CD4-positive, alpha-beta T cell treated with Interleukin-6 at 100 ng/mL for 8 hours (primary cell): ENCODE data around the gene NHS.
"Not testable (repeated sequence)": the region's sequence is repeated elsewhere in the genome, so short reads cannot be mapped to it uniquely, and the experiment has no call there.

ENCODE experiments used
- DNase-seq: peaks from one replicate; pipeline ENCODE4 v3.0.0-alpha.2; 2020; ENCODE audit warnings: mixed read lengths, low spot score

The NHS gene

DNA sequence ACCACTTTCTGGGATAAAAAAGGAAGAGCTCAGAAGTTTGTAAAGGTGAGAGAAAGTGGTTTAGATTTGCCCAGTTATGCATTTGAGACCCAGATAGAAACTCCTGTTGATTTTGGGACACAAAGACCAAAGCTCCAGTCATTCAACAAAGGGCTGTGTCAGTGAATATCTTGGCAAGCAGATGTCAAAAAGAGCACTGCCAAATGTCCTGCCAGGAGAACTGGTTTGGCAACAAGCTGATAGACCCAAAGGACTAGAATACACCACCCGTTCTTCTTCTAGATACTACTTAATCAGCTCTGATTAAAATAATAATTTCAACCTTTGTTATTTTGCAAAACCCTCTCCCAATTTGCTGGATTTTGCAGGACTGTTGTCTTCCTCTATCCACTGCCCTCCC, 121.4 kb downstream of the NHS start:
- DNase-seq: no peak

DNA sequence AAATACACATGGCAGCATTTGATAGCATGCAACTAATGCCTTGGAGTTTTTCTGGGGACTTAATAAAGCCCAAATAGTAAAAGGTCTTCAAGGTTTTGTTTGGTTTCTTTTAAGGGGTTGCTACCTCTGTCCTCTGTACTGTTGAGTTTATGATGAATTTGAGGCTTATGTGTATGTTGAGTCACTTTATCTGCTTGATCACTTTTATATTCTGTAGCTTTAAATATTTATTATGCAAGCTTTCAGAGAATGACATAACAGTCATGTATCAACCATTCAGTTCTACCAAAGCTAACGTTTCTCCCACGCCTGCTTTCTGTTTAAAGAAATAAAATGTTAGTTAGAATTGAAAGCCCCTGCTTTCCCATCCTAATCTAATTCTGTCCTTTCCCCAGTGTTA, 122.2 kb downstream of the NHS start:
- DNase-seq: no peak

DNA sequence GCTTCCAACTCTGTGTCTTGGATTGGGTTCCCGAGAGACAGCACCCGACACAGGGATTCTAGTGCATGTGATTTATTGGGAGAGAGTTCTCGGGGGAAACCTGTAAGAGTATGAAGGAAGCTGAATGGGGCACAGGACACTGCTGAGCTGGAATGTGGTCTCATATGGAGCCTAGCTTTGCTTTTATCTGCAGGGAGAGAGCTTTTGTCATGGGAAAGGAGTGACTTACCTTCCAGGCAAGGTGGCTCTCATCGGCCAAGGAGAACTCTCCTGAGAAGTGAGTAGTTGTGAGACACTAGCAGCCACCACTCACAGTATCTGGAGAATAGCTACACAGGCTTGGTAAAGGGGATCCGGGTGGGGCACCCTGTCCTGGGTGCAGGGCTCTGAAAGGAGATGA, 124.5 kb downstream of the NHS start:
- no peak for DNase-seq

DNA sequence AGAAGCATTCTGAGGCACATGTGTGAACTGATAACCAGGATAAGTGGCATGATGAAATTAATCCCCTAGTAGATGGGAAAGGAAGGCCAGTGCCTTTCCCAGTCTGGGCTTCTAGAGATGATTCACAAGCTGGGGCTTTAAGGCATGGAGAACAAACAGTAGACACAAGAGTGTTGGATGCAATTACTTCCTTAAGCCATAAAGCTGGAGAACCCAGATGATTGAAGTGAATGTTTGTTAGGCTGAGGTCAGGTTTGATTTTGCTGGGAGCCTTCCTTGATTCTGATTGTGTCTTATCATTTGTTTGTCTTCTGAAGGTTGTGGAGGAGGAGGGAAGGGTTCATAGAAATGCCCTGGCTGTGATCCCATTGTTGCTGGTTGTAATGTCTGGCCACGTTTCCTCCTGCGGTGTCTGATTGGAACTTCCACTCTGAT, 125.2 kb downstream of the NHS start:
- DNase-seq: no peak

DNA sequence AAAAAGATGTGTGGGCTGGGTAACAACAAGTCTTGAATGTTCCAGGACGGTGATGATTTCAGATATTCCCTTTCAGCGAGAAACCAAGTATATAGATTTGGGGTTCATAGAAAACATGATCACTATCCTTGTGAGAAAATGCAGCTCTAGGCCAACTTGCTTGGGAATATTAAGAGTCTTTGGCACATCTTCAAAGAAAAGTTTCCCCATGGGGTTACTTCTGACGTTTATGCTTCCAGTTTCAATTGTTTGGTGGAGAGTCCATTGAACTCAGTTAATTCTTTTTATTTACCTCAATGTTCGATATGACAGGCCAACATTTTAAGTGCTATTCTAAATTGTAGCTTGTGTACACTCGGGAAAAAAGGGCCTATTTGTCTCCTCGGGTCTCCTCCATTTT, 126.7 kb downstream of the NHS start:
- DNase-seq: no peak

DNA sequence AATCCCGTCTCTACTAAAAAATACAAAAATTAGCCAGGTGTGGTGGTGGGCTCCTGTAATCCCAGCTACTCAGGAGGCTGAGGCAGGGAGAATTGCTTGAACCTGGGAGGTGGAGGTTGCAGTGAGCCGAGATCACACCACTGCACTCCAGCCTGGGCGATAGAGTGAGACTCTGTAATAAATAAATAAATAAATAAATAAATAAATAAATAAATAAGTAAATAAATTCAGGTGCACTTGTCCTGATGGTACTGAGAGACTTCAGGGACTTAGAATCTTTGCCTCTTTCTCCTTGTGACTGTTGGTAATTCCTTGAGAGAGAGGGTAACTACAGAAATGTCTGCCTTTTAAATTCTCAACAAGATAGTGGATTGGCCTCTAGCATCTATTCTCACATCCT, 131.4 kb downstream of the NHS start:
- not testable (repeated sequence) for DNase-seq

DNA sequence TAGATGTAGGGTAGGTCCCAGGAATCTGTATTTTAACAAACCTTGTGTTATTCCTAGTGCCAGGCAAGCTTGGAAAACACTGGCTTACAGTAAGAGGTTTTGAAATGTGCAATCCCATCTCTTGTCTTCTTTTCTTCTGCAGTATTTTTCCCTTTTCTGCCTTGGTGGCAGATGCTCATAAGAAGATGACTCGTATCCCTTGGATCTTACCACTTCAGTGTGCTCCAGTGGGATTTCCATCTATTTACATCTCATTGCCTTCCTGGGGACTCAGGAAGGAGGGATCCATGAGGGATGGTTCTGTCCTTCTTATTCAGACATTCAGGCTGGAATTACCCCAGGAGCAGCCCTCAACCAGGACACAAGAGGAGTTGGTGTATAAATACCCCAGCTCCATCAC, 136.6 kb downstream of the NHS start:
- DNase-seq: no peak

DNA sequence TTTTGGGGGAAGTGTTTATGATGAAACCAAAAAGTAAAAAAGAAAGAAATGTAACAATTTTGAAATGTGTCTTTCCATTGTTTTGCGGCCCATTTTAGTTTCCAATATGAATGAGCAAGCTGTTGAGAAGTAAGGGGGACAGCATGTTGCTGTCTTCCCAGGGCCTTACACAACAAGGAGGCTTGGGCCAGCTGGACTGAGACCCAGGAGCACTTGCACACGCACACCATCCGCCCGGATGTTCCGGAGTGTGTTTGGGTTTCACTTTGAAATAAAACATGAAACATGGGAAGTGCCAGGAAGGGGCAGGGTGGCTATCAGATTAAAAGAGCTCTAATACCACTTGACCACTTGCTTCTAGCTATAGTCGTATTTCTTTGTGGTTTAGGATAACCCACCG, 144.4 kb downstream of the NHS start:
- DNase-seq: no peak

DNA sequence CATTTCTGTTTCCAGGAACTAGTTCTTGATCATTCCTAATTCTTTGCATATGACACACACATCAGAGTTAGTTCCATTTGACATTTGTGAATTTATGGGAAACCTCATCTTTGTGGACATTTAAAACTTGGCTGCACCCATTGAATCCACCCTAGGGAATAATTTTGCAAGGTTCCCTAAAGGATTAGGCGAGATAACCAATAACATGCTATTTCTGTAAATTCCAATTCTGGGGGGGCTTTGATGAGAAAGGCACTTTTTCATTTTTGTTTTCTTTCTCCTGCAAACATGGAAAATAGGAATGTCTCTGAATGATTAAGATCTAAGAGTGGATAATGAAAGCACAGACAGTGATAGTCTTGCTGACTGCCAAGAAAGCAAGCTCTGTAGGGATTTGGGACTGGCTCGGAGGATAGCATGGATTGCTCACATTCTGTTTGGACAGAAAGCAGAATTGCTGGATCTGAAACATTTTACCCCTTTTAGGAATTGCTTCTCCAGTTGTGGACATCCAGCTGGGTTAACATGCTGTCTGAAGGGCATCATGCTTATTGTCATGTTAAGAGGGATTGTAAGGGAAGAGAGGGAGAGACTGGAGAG, 145.1 kb downstream of the NHS start:
- DNase-seq: no peak

DNA sequence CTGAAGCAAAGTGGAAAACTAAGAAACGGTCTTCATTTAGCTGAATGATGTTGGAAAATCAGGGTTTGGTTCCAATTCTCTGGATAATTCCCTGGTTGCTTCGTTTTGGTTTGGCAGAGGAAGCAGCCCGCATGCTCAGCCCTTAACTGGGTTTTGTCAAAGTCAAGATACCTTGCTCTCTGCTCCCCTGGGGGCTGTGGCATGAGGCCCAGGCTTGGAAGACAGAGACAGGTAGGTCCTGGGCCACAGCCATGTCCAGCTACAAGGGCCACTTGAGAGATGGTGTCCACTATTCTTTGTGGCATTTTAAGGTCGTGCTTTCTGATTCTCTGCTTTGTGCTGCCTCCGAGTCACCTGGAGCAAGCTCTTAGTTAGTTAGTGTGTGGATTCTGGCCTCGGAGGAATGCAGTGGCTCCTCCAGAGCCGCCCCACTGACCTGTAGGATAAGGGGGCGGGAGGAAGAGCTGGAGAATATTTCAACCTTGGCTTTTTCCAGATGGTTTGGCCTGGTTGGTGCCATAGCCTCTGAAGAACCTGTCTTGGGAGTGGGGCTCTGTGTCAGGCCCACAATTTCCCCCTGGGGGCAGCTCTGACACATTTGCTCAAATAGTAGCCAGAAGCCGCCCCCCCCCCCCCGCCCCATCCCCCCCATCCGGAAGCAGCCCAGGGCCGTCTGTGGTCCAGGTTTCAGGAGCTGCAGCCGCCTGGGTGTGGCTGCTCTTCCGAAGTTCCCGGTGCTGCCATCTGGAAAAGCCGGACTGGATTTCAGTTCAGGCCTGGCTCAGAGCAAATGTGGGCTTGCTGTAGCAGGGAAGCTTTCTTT, 147.1 kb downstream of the NHS start:
- no peak for DNase-seq

DNA sequence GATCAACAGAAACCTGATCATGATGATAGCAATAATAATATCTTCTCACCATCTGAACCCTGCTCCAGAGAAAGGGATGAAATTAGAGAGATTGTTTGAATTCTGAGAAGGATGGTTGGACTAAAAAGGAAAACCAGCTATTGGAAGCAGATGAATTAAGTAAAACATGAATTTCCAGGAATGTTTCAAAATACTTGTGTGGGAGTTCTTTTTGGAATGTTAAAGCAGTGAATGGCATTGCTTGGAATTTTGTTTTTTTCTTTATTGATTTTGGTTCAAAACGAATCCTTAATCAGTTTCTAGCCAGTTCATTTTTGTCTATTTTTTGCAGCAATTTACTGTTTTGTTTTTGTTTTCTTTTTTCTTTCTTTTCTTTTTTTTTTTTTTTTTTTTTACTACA, 150.3 kb downstream of the NHS start:
- DNase-seq: no peak

DNA sequence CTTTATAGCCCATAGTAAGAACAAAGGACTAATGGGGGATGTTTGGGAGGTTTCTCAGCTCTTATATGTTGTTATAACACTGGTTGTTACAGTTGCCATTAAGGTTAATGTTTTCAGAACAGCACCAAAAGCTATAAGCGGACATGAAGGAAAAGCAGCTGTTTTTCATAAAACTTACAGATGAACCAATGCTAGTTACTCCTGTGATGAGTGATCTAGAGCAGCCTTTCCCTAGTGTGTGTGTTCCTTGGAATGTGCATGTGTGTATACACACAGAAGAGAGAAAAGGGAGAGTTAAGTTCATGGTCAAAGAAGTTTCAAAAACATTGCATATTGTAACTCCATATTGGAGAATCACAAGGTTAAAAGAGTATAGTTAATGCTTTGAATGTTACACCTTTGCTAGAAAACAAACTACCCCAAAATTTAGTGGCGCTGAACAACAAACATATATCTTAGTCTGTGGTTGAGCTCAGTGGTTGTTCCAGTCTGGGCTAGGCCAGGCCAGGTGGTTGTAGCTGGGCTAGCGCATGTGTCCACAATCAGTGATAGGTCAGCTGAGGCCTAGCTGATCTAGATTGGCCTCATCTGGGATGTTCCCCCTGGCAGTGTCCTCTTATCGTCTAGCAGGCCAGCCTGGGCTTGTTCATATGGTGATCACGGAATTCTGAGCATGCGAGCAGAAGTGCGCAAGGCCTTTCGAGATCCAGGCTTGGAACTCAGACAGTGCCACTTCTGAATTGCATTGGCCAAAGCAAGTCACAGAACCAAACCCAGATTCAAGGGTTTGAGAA, 151.0 kb downstream of the NHS start:
- DNase-seq: no peak

DNA sequence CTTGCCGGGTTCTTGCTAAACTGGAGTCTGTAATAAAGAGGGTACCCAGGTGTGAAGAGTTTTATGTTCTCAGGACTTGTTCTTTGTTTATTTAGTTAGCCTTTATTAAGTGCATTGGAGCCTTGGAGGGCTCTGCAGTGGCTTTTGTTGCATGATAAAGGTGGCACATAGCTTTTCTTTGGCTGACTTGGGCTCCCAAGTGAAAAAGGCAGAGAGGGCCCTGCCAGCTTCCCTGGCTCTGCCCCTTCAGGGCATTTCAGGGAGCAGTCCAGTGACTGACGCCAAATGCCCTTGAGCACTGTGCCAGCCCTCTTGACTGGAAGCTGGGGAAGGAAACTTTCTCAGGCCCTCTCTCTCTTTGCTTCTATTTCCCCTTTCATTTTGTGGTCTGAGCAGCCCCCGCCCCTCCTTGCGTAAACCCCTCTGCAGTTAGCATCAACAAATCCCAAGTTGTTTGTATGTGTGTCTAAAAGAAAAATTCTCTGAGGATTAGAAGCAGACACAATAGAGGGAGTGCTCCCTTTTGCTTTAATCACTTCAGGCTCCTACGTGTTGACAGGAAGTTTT, 152.2 kb downstream of the NHS start:
- no peak for DNase-seq

DNA sequence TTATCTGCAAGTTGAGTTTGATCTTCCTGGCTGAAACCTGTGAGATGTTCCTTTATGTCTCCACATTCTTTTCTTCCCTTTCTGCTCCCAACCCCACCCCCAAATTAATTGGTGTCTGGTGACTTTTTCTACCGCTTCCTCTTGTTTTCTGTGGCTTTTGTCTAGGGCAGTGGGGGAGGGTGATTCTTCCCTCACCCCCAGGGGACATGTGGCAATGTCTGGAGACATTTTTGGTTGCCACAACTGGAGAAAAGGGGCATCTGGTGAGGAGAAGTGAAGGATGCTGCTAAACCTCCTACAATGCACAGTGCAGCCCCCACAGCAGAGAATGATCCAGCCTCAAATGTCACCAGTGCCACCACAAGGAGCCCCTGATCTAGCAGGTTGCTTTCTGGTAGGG, 152.9 kb downstream of the NHS start:
- DNase-seq: no peak

DNA sequence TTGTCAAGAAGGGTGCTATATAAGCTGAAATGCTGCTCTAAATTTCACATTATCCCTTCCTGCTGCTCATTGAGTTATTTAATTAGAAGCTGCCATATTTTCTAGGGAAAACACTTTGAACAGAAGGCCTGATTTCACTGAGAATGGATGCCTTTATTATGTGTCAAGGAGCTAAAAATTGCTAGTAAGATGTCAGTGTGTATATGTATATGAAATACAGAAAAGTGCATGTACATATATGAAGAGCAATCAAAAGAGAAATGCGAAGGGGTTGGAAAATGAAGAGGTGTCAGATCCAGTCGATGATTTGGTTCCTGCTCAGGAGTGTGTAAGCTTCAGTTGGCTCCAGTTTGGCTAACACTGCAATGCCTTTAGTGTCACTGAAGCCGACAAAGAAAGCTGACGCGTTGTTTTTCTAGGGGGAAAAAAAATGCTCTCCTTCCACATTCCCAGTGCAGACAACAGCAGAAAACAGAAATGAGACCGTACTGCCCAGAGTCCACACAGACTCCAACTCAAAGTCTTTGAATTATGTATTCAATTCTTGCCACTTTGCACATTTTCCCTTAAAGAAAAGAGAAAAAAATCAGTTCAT, 154.2 kb downstream of the NHS start:
- no peak for DNase-seq

DNA sequence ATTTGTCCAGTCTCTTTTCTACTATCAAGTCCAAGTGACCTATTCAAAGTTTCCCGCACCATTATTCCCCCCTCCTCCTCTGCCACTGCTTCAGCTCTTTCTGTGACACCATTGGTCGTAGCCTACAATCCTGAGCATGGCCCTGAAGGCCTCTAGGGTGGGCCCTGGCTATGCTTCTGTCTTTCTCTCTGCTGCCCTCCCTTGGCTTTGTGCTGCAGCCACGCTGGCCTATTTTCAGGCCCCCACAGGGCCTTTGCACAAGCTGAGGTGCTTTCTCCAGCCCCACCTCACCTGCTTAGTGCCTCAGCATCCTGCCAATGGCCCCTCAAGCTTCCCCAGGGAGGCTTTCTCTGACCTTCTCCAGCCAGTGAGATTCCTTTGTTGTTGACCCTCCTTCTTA, 156.5 kb downstream of the NHS start:
- DNase-seq: no peak

DNA sequence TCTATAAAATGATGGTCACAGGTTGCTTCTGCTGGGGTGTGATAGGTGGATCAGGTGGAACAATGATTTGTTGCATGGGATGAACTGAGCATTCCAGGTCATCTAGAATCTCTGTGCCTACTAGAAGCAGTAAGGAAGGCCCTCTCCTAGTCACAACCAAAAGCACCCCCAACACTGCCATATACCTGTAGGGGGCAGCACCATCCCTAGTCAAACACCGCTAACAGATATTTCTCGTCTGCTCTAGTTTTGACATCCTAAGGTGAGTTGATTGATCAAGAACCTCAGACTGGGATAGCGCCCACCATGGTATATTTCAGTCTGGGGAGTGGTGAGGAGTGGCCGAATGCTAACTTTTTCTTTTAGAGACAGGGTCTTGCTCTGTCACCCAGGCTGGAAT, 160.2 kb downstream of the NHS start:
- no peak for DNase-seq

DNA sequence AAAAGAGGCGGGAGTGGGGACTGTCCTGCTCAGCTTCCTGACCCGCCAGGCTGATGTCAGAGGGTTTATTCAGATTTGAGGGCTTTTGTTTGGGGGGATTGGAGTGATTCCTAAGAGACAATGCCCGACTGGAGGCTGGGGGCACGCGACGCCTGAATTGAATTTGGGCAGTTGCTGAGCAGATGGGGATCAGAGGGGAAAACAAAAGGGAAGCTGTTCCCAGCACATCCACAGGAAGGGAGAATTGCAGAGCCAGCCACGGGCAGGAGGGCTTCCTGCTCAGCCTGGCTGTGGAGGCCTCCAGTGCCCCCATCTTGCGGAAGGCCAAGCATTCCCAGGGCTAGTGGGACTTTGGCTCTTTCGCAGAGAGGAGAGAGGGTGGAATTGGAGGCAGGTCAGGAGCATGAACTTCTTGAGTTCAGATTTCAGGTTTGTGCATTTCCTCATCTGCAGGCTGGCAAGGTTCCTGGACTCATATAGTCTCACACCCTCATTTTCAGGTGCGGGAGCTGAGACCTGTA, 162.8 kb downstream of the NHS start:
- DNase-seq: no peak

DNA sequence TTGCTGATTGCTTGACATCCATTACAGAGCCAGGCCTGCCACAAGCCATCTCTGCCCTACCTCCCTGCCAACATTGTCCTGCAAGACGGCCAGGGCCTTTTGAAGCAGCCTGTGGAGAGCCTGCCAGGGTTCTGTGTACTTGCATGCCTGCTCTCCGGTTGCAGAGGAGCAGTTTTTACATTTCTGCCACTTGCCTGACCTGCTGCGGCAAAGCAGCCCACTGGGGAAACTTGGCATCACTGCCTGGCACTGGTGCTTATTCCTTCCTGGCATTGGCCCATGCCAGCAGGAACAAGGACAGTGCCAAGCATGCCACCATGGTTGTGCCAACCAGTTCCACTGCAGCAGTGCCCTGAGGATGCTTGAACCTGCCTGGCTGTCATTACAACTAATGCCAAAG, 167.1 kb downstream of the NHS start:
- no peak for DNase-seq

DNA sequence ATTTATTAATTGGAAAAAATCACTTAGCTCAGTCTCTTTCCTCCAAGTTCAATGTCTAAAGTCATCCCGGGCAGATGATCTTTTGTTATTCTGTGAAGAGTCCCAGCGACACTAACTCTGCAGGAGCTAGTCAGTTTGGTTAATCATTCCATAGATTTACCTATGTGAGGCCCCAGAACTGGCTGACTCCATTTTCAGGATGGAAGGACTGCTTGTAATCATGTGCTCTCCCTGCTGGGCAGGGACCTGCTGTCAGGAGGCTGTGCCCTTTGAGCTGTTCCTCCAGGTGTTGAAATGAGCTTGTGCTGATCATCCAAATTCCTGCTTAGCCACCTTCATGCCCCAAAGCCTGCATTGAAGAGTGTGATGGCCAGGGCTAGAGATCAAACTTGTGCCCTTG, 169.8 kb downstream of the NHS start:
- DNase-seq: no peak

DNA sequence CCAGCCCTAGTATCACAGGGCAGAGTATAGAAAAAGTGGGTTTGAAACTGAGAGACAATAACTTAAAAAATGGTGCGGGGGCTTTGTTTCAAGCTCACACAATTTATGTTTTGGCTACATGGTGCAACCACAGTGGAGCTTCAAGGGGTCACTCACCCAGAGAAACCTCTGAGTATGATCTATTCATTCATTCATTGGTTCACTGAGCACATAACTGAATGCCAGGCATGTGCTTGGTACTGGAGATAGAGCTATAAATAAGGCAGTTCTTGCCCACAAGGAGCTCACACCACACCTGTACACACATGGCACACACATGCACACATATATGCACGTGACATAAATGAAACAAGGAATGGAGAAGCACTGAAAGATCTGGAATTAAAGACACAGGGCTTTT, 171.4 kb downstream of the NHS start:
- no peak for DNase-seq

DNA sequence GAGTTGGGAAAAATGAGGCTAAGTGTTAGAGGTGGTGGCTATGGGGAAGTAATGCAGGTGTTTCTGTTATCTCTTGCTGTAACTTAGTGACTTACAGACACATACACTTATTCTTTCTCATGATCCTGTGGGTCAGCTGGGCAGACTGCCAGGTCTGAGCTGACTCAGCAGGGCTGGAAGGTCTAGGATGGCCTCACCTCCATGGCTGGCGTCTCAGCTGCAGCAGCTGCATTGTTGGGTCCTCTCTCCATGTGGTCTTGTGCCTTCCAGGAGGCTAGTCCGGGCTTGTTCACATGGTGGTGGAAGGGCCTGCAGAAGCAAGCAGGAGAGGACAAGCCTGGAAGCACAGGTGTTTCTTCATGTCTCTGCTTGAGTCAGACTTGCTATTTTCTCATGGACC, 172.7 kb downstream of the NHS start:
- no peak for DNase-seq
